GM12874 (cell line): ENCODE results near the gene XRCC6.

ENCODE experiments used
- TF ChIP-seq, protein P1 (sequence below): IDR thresholded peaks from 2 replicates; pipeline ENCODE4 v1.5.1; 2011; ENCODE audit warnings: low read depth, mild to moderate bottlenecking, control low read depth, low read length, moderate library complexity; ENCODE audit not compliant: insufficient read depth

Gene XRCC6

GRCh38 chr22:41603873-41604332, 17.2 kb upstream of the XRCC6 start:
- TF ChIP-seq, protein P1, sequence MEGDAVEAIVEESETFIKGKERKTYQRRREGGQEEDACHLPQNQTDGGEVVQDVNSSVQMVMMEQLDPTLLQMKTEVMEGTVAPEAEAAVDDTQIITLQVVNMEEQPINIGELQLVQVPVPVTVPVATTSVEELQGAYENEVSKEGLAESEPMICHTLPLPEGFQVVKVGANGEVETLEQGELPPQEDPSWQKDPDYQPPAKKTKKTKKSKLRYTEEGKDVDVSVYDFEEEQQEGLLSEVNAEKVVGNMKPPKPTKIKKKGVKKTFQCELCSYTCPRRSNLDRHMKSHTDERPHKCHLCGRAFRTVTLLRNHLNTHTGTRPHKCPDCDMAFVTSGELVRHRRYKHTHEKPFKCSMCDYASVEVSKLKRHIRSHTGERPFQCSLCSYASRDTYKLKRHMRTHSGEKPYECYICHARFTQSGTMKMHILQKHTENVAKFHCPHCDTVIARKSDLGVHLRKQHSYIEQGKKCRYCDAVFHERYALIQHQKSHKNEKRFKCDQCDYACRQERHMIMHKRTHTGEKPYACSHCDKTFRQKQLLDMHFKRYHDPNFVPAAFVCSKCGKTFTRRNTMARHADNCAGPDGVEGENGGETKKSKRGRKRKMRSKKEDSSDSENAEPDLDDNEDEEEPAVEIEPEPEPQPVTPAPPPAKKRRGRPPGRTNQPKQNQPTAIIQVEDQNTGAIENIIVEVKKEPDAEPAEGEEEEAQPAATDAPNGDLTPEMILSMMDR, result no peak

DNA sequence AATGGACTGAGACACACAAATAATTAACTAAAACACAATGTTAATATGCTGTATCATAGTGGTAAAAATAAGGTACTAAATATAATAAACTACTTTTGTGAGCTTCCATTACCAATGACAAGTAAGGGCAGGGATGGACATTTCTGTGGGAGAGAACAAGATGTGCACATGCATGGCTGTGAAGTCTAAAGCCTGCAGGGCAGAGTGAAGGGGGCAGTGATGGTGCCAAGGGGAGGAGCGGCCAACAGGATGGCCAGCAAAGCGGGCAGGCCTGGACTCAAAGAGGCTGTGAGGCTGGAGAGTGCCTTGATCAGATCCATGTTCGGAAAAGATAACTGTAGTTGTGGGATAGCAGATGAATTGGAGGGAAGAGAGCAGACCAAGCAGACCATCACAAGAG, 12.7 kb upstream of the XRCC6 start:
- TF ChIP-seq, protein P1, result no peak

- TF ChIP-seq, protein P1, result no peak
Measured at GRCh38 chr22:41612603-41613306, 8.3 kb upstream of the XRCC6 start.

GRCh38 chr22:41613456-41613855, 7.6 kb upstream of the XRCC6 start:
- TF ChIP-seq, protein P1, result no peak

- TF ChIP-seq, protein P1, result 0 out of 2 replicates have a peak, but pooled peaks have one; percentile 24
Measured at GRCh38 chr22:41619979-41620588, 1.0 kb upstream of the XRCC6 start.

- TF ChIP-seq, protein P1, result no peak
Measured at GRCh38 chr22:41620589-41621098, 451 bp upstream of the XRCC6 start, which contains the start of gene DESI1. DESI1 (minus strand) TSS chr22:41621043; CDS start chr22:41620839, 204 bp downstream.

- TF ChIP-seq, protein P1, result no peak
Measured at GRCh38 chr22:41621911-41622179, 750 bp downstream of the XRCC6 start.
